A673 (cell line): ENCODE data around the gene P3R3URF. TPM values are rescaled to one million over a fixed set of nuclear protein-coding genes. Genes with fewer than 3 reads are reported as not detected.
"Not testable (repeated sequence)": the region's sequence is repeated elsewhere in the genome, so short reads cannot be mapped to it uniquely, and the experiment has no call there.

Experiments
- Bru-seq: library from RNA; stranded (reverse); fragments of 400-500 nt; gene quantifications from one replicate; lab custom pipeline; 2021; lab: Mats Ljungman, UMichigan
- BruChase-seq, 2 experiments: library from RNA; stranded (reverse); fragments of 400-500 nt; gene quantifications; one replicate each; lab custom pipeline; 2021; lab: Mats Ljungman, UMichigan
- BruUV-seq: library from RNA; stranded (reverse); fragments of 400-500 nt; replicated peaks from 2 replicates; lab custom pipeline; 2021; lab: Mats Ljungman, UMichigan
- CTCF ChIA-PET: fragments of 300-600 bp; sonication (Branson Sonifier 250); formaldehyde crosslinking; loops from one replicate; lab custom pipeline; 2022; ENCODE audit warnings: antibody characterized with exemption; lab: Charles Lee
- POLR2A ChIA-PET: fragments of 300-600 bp; sonication (Branson Sonifier 250); formaldehyde crosslinking; loops from one replicate; lab custom pipeline; 2022; ENCODE audit warnings: antibody characterized with exemption; ENCODE audit not compliant: low non-redundant PET; lab: Charles Lee
- DNase-seq: peaks from one replicate; pipeline ENCODE4 v3.0.0-alpha.2; 2015; ENCODE audit warnings: low spot score
- H3K27ac ChIP-seq: fragments of 200-600 bp; sonication (generic); 2 replicates; pipeline ENCODE4 v1.5.1; 2016; ENCODE audit warnings: mixed run types, low read depth, mild to moderate bottlenecking, mixed read lengths, antibody characterized with exemption, low read length; ENCODE audit not compliant: poor library complexity, severe bottlenecking
- H3K27me3 ChIP-seq: fragments of 200-600 bp; sonication (generic); replicated peaks from 2 replicates; pipeline ENCODE4 v1.6.1; 2017; ENCODE audit warnings: mixed run types, low read depth, mild to moderate bottlenecking, mixed read lengths, antibody characterized with exemption, low read length; ENCODE audit not compliant: insufficient read depth, poor library complexity
- H3K36me3 ChIP-seq: fragments of 200-600 bp; sonication (generic); 2 replicates; pipeline ENCODE4 v1.6.1; 2016; ENCODE audit warnings: mixed run types, mild to moderate bottlenecking, mixed read lengths, antibody characterized with exemption, low read length; ENCODE audit not compliant: insufficient read depth, poor library complexity, severe bottlenecking
- H3K4me1 ChIP-seq: fragments of 200-600 bp; sonication (generic); 2 replicates; pipeline ENCODE4 v1.6.1; 2017; ENCODE audit warnings: mixed run types, mild to moderate bottlenecking, mixed read lengths, antibody characterized with exemption, low read length; ENCODE audit not compliant: insufficient read depth, poor library complexity, severe bottlenecking
- H3K4me3 ChIP-seq: fragments of 200-600 bp; sonication (generic); 2 replicates; pipeline ENCODE4 v1.5.1; 2016; ENCODE audit warnings: low read depth, mixed run types, mild to moderate bottlenecking, mixed read lengths, low read length; ENCODE audit not compliant: poor library complexity, severe bottlenecking
- H3K9me3 ChIP-seq: fragments of 200-600 bp; sonication (generic); 2 replicates; pipeline ENCODE4 v1.6.1; 2016; ENCODE audit warnings: mixed run types, low read depth, mild to moderate bottlenecking, mixed read lengths, antibody characterized with exemption, low read length; ENCODE audit not compliant: poor library complexity, severe bottlenecking
- CTCF ChIP-seq: fragments of 300-800, 200-600 bp; sonication (generic); conservative IDR thresholded peaks from 2 replicates; pipeline ENCODE4 v1.5.1; 2017; ENCODE audit warnings: low read depth, mild to moderate bottlenecking, antibody characterized with exemption, low read length, moderate library complexity, mixed read lengths
- EZH2 ChIP-seq: fragments of 200-600 bp; sonication (generic); IDR thresholded peaks from 2 replicates; pipeline ENCODE4 v1.6.1; 2017; ENCODE audit warnings: borderline replicate concordance, low read depth, mild to moderate bottlenecking, mixed read lengths, antibody characterized with exemption, low read length; ENCODE audit not compliant: poor library complexity, severe bottlenecking
- intact Hi-C: fragments of 100-400 bp; cut with micrococcal nuclease; formaldehyde crosslinking; loops from one replicate; pipeline ENCODE4 v1.10.0; 2022; ENCODE audit not compliant: unreplicated experiment
- long read RNA-seq: library from polyadenylated mRNA; stranded (forward); transcript quantifications from one replicate; pipeline ENCODE4 v2.0.0, GENCODE V29; 2022
- total RNA-seq: library from RNA; stranded (reverse); gene quantifications from 2 replicates; pipeline ENCODE4 v1.2.3, GENCODE V29; 2021

P3R3URF gene
- total RNA-seq: not detected in 2 replicates
- not detected for Bru-seq, nascent RNA
- percentile 37 among the genes with signal in this experiment for BruChase-seq, experiment 1, labeled RNA remaining after a 2-hour chase
- BruChase-seq, experiment 2, labeled RNA remaining after a 6-hour chase: percentile 33 among the genes with signal in this experiment
- long read RNA-seq: 0 reads

DNA sequence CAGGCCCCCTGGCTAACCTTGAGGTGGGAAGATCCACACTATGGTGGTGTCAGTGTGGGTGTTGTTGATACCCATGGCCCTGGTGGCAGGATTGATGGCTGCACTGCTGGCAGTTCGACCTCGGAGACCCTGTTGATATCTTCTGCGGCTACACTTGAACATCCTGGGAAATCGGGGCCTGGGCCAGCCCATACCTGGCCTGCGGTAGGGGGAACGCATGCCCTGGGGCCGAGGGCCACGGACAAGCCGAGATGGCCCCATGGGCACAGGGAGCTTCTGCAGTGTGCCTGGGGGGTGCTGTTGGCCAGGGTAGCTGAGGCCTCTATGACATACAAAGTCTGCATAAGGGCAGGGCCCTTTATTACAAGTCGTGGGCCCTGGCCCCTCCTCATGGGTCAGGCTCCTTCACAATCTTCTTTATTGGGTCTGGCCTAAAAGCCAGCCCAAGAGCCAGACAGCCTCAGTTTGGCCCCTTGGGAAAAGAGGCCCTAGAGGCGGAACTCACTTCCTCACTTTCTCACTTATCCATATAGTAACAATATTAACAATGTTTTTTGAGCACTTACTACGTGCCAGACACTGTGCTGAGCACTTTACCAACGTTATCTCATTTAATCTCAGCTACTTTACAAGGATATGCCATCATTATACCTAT lies at the start of gene P3R3URF:
Gene P3R3URF (minus strand): TSS at position 278 of the 655 bp plus-strand sequence. CDS start 17 bp downstream, at position 261.
- Histone ChIP-seq H3K27ac (no peak within 1 kb of the TSS), H3K4me3 (no peak within 1 kb of the TSS), H3K9me3 (no peaks in the 10 kb centered on the region), H3K36me3 (no peaks in the 10 kb centered on the region), H3K27me3 (no peaks in the 10 kb centered on the region), H3K4me1 (peaks cover 18% of the 10 kb centered on the region)
- no peak for DNase-seq
- ChIA-PET POLR2A (interaction anchor here (0.6 kb wide), 1 partner anchor 1036 kb away, joined by 5 read pairs; no protein-coding TSS in a partner anchor), CTCF (interaction anchor here (0.5 kb wide), 1 partner anchor 133 kb away, joined by 3 read pairs; no protein-coding TSS in a partner anchor)
- intact Hi-C loops: no loop called here
- TF ChIP-seq CTCF (no peak), EZH2 (no peak)
- no TSS peak for BruUV-seq

DNA sequence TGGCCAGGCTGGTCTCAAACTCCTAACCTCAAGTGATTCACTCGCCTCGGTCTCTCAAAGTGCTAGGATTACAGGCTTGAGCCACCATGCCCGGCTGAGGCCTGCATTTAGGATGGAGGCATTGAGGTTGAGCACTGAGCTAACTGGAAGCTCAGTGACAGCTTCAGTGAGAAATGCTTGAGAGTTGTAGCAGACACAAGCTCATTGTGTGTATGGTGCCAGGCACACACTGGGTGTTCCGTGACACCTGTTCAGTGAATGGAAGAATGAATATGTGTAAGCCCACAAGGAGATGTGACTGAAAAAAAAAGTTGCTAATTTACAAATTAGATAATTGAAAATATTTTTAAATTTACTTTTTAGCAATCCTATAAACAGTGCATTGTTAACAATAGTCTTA lies 48.7 kb upstream of the P3R3URF start:
- Histone ChIP-seq H3K27ac (no peak overlapping the region), H3K4me3 (no peak overlapping the region), H3K27me3 (no peaks in the 10 kb centered on the region), H3K9me3 (no peaks in the 10 kb centered on the region), H3K4me1 (no peaks in the 10 kb centered on the region), H3K36me3 (no peaks in the 10 kb centered on the region)
- TF ChIP-seq CTCF: no peak
- no peak for TF ChIP-seq EZH2
- CTCF ChIA-PET: interaction anchor here (2.2 kb wide), 1 partner anchor 186 kb away, joined by 11 read pairs; no protein-coding TSS in a partner anchor
- DNase-seq: no peak
- BruUV-seq: no TSS peak
- intact Hi-C loops: no loop called here
- POLR2A ChIA-PET: no interaction called here

DNA sequence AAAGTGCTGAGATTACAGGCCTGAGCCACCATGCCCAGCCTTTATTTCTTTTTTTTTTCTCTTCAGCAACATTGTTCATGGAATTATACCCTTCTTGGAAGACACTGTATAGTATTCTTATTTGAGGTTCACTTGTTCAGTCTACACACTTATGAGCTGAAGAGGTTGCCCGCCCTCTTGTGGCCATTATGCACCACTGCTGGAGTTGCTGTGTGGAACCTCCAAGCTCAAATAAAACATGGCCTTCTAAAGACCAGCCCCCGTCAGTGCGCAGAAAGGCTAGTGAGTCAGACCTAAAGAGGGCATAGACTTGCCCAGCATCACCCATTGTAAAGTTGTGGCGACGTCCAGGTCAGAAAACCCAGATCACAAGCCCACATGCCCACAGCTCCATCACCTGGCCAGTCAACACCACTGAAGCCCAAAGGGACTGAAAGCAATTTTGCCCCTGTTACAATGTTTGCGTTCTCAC lies 47.2 kb upstream of the P3R3URF start:
- TF ChIP-seq CTCF (peak; percentile 99), EZH2 (no peak)

GRCh38 chr1:46223055-46223454 lies 46.8 kb upstream of the P3R3URF start:
- H3K4me1 ChIP-seq, H3K27me3 ChIP-seq, DNase-seq, H3K36me3 ChIP-seq, H3K27ac ChIP-seq, BruUV-seq, H3K9me3 ChIP-seq, POLR2A ChIA-PET, H3K4me3 ChIP-seq: not testable (repeated sequence)
- intact Hi-C loops: loop anchor here (1.0 kb wide), 1 partner anchor 186 kb away; no protein-coding TSS in a partner anchor
- CTCF ChIA-PET: interaction anchor here (0.5 to 2.2 kb wide), 14 partner anchors 9 to 1434 kb away, joined by 3 to 11 read pairs (median 3); partner anchors contain the start of gene POMGNT1

More for the DNA sequence above, 47.2 kb upstream of the P3R3URF start:
- no peak overlapping the region for H3K4me3 ChIP-seq
- intact Hi-C loops: loop anchor here (1.0 kb wide), 1 partner anchor 186 kb away; no protein-coding TSS in a partner anchor
- H3K27me3 ChIP-seq: no peaks in the 10 kb centered on the region
- no peak overlapping the region for H3K27ac ChIP-seq
- BruUV-seq: no TSS peak
- peak; percentile 86 for DNase-seq
- H3K9me3 ChIP-seq: no peaks in the 10 kb centered on the region
- H3K4me1 ChIP-seq: no peaks in the 10 kb centered on the region
- CTCF ChIA-PET: interaction anchor here (0.5 to 2.2 kb wide), 20 partner anchors 9 to 1434 kb away, joined by 3 to 11 read pairs (median 3); partner anchors contain the start of gene POMGNT1
- POLR2A ChIA-PET: interaction anchor here (0.6 kb wide), 1 partner anchor 24 kb away, joined by 3 read pairs; the partner anchor contains the start of gene RAD54L
- H3K36me3 ChIP-seq: no peaks in the 10 kb centered on the region
